Activated gamma-delta T cell (primary cell): ENCODE data around the gene POP7.
A peak's percentile ranks its signal among the peaks of the same experiment; 100 is the strongest.
"Not testable (repeated sequence)": the region's sequence is repeated elsewhere in the genome, so short reads cannot be mapped to it uniquely, and the experiment has no call there.

ENCODE experiments used
- DNase-seq: peaks from one replicate; lab custom pipeline; 2025; lab: John Stamatoyannopoulos, UW

The POP7 gene

DNA sequence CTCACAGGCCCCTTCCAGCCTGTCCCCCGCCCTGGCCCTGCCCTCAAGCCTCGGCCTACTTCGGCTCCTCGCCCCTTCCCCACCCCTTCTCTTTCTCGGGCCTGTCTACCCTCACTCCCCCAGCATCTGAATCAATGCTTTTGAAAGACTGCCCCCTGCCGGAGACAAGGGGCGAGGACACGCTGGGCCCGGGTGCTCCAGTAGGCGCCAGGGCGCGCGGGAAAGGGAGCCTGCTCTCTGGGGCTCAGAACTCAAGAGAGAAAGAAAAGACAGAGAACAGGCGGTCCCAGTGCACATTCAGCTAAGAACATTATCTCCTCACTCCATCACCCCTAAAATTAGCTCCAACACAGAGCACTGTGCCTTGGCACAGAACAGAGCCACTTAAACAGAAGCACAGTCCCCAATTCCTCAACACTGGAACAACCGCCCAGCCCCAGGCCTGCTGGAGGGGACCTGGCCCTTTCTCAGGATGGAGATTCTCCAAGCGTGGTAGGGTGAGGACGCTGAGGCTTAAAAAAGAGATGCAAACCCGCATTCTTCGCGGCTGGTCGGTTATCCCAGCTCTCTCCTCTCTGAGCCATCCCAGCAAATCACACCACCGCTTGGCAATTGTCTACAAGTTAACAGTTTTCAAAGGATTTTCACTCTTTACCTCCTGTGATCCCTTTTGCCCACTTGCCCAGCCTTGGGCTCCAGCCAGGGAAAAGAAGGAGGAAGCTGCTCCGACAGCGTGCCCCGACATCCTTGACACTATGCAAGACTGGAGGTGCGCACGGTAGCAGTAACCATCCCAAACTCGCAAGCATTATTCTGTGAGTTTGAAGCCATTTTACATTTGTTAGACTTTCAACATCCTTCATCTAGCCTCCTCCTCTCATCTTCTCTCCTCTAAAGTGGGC lies 14.0 kb upstream of the POP7 start:
- peak; percentile 24 for DNase-seq

DNA sequence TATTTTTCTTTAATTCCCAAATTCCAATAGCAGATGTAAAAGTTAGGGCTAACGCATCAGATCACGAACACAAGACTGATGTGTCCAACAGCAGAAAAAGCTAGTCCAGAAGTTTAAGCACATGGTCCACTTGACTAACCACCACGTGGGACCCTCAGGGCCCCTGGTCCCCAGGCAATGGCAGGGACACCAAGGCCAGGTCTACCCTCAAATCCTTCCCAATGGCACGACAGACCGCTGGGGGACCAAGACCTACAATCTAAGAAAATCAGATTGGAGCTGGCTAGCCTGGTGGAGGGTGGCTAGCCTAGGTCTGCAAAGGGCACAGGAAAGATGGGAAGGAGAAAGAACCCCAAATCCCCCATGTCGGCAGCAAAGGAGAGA lies 13.4 kb upstream of the POP7 start:
- DNase-seq, result no peak

DNA sequence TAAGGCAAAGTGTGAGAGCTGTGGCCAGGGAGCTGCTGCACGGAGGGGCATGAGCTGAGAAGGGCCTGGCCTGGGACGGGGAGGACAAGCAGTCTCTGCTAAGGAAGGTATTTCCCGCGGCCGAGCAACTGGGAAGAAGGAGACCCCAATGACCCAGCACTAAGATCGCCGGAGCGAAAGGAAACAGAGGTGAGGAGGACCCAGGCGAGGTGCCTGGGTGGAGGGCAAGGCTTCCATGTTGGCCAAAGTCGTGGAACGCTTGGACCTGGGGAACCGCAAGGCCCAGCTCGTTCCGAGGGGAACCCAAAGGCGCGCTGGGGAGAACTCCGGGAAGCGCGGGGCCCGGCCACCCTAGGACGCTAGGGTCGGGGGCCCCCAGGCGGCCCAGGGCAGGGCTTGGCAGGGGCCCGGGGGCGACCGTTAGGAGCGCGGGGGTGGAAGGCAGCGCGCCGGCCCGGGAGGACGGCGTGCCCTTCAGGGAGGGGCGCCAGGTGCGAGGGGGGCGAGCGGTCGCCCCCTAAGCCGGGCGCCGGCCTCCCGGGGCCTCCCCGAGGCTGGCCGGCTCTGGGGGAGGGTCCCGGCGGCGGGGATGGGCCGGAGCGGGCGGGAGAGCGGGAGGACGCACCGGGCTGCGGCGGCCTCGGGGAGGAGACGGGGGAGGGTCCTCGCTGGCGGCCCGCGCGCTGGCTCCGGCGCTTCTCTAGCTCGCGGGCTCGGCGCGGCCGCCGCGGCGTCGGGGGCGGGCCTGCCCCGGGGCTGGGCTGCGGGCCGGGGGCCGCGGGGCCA lies 12.4 kb upstream of the POP7 start:
- DNase-seq, result no peak

DNA sequence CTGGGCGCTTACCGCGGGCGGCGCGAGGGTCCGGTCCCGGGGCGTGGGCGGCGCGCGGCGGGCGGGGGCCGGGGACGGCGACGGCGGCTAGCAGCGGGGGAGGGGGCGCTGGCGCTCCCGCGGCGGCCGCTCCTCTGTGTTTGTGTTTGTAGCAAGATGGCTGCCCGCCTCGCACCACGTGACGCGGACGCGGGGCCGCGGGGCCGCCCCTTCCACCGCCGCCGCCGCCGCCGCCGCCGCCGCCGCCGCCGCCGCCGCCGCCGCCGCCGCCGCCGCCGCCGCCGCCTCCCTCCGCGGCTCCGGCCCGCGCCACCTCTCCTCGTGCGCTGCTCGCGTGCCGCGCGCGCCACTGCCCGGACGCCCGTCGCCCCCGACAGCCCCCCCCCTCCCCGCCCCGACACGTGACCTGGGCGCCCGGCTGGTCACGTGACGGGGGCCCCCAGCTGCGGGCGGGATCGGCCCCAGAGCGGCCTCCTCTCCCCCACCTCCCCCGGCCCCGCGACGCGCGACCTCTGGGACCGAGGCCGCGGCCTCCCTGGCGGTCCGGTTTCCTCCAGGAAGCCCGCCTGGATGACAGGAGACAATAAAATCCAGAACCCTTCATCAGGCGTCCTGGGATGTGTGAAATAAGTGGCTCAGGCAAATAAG lies 11.7 kb upstream of the POP7 start, which contains the start of gene GIGYF1:
GIGYF1 (minus strand) TSS at position 153 of the 648 bp plus-strand sequence. CDS start 6,012 bp downstream, outside the sequence.
- peak; percentile 68 for DNase-seq

DNA sequence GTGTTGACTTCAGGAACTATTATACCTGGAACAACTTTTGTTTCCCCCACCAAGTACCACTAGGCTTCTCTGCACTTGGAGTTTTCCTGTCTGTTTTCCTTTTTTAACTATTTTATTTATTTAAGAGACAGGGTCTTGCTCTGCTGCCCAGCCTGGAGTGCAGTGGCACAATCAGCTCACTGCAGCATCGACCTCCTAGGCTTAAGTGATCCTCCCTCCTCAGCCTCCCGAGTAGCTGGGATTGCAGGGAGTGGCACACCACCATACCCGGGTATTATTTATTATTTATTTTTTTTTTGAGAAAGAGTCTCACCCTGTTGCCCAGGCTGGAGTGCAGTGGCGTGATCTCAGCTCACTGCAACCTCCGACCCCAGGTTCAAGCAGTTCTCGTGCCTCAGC lies 9.8 kb upstream of the POP7 start:
- no peak for DNase-seq

DNA sequence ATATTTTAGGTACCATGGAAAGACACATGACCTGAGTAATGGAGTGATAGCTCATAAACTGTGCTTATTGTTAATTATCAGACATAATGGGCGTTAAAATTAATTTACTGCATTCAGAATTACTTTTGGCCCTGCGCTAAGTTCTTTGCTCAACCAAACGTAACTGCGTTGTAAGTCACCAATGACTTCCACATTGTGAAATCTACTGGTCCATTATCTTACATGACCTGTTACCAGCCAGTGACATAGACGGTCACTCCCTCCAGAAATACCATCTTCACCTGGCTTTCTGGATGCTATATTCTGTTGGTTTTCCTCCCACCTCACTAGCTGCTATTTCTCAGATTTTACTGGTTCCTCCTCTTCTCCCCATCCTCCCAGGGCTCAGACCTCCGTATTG lies 6.9 kb upstream of the POP7 start:
- no peak for DNase-seq

DNA sequence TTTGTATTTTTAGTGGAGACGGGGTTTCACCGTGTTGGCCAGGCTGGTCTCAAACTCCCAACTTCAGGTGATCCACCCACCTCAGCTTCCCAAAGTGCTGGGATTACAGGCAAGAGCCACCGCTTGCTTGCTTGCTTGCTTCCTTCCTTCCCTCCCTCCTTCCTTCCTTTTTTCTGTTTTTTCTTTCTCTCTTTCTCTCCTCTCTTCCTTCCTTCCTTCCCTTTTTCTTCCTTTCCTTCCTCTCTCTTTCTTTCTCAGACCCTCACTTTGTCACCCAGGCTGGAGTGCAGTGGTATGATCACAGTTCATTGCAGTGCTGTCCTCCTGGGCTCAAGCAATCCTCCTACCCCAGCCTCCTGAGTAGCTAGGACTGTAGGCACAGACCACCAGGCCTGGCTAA lies 4.8 kb upstream of the POP7 start:
- not testable (repeated sequence) for DNase-seq

DNA sequence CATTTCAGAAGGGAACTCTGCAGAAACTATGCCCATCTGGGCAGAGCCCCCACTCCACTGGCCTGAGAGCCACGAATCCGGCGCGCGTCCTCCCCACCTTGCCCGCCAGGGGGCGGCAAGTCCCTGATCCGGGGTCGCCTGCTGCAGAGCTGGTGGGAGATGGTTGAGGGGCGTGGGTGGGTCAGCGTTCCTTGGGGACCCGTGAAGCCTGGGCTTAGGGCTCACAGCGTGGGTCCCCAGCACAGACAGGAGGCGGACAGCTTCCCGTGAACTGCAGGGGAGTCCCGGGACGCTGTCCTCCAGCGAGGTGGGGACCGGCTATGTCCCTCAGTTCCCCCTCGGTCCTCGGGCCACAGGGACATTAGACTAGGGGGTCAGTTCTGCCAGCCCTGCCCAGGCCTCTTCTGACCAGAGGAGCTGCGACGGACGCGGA lies 585 bp upstream of the POP7 start:
- DNase-seq, result peak; percentile 50

DNA sequence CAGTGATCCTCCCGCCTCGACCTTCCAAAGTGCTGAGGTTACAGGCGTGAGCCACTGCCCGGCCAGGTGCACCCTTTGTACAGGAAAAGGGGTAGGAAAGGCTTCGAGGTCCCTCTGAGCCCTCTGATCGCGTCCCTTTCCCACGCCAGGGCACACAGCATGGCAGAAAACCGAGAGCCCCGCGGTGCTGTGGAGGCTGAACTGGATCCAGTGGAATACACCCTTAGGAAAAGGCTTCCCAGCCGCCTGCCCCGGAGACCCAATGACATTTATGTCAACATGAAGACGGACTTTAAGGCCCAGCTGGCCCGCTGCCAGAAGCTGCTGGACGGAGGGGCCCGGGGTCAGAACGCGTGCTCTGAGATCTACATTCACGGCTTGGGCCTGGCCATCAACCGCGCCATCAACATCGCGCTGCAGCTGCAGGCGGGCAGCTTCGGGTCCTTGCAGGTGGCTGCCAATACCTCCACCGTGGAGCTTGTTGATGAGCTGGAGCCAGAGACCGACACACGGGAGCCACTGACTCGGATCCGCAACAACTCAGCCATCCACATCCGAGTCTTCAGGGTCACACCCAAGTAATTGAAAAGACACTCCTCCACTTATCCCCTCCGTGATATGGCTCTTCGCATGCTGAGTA lies 871 bp downstream of the POP7 start:
- no peak for DNase-seq

DNA sequence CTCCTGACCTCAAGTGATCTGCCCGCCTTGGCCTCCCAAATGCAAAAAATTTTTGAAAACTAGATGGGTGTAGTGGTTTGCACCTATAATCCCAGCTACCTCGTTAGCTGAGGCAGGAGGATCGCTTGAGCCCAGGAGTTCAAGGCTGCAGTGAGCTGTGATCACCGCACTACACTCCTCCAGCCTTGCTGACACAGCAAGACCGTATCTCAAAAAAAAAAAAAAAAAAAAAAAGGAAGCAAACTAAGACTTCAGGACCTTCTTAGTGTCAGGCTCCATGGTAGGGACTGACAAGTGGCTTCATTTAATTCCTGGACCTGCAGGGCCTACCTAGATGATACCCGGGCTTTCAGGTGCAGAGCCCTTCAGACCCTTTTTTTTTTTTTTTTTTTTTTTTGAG lies 2.5 kb downstream of the POP7 start:
- DNase-seq, result no peak

DNA sequence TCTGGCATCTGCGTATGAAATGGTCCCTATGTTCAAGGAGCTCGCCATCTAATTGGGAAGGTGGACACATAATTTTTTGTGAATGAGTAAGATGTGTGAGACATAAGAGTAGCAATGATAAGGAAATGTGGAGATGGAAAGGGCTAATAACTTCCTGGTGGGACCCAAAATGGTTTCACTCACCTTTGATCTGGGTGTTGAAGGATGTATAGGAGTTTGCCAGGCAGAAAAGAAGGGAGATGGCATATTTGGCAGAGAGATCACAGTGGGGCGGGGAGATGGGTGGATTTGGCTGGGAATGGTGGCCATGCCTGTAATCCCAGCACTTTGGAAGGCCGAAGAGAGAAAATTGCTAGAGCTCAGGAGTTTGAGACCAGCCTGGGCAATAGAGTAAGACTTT lies 4.5 kb downstream of the POP7 start:
- no peak for DNase-seq

DNA sequence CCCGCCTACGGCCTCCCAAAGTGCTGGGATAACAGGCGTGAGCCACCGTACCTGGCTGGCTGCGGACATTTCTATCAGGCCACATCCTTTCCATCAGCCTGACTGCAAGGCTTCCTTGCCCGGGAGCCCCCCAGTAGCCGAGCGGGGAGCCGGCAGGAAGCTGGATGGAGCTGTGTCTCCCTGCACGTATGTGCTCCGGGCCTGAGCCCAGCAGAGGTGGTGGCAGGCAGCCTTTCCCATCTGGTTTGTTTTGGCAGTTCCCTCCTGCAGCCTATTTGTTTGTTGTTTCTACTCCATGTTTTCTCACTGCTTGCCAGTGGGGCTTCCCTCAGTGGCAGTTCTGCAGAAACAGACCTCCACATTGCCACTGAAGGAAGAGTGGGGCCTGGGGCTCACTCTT lies 5.4 kb downstream of the POP7 start:
- no peak for DNase-seq

DNA sequence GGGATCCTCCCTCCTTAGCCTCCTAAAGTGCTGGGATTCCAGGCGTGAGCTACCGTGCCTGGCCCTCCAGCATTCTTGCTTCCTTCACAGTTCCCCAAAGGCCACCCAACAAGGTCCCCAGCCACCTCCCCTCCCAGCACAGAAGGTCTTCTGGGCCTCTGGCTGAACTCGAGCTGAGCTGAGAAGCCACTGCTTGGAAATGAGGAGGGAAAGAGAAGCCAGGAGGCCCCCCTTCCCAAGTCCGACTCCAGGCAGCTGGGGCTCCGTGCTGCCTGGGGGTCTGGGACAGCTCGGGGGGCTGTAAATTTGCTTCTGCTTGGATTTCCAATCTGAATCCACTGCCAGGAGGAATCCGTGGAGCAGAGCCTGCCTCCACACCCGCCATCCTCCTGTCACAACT lies 8.8 kb downstream of the POP7 start:
- no peak for DNase-seq

DNA sequence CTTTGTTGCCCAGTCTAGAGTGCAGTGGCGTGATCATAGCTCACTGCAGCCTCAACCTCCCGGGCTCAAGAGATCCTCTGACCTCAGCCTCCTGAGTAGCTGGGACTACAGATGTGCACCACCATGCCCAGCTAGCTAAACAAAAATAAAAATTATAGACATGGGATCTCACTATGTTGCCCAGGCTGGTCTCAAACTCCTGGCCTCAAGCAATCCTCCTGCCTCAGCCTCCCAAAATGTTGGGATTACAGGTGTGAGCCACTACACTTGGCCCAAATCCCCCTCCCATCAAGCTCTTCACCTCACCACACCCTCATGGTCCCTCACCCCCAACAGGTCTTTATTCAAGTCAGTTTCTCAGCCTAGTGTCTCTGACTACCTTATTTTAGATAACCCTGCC lies 11.2 kb downstream of the POP7 start:
- DNase-seq, result not testable (repeated sequence)

DNA sequence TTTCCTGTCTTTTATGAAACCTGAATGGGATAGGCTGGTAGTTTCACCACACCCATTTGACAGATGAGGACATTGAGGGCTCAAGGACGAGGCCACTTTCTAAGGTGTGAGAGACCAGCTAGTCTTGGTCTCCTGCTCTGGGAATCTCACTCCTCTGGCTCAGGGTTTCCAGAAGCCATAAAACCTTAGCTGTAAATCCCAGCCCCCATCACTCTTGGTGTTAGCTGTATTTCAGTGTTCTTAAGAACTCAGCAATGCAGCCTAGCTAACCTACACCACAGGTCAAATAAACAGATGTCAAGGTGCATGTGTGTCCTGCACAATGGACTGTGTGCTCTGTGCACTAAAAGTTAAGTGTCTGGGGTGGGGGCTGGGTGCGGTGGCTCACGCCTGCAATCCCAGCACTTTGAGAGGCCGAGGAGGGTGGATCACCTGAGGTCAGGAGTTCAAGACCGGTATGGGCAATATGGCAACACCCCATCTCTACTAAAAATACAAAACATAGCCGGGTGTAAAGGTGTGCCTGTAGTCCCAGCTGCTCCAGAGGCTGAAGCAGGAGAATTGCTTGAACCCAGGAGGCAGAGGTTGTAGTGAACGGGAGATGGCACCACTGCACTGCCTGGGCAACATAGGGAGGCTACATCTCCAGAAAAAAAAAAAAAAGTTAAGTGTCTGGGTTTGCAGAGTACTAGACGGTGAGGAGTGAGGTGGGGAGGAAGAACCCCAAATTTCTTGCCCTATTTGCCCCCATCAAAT lies 13.8 kb downstream of the POP7 start:
- no peak for DNase-seq

DNA sequence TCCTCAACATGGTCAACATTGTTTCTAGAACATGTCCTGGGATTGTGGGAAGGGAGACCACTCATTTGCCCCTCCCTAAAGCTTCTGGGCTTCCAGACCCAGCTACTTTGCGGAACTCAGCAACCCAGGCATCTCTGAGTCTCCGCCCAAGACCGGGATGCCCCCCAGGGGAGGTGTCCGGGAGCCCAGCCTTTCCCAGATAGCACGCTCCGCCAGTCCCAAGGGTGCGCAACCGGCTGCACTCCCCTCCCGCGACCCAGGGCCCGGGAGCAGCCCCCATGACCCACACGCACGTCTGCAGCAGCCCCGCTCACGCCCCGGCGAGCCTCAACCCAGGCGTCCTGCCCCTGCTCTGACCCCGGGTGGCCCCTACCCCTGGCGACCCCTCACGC lies 14.4 kb downstream of the POP7 start, which contains the start of gene EPO:
EPO (plus strand) TSS at position 190 of the 392 bp plus-strand sequence. CDS start 513 bp downstream, outside the sequence.
- DNase-seq, result no peak

DNA sequence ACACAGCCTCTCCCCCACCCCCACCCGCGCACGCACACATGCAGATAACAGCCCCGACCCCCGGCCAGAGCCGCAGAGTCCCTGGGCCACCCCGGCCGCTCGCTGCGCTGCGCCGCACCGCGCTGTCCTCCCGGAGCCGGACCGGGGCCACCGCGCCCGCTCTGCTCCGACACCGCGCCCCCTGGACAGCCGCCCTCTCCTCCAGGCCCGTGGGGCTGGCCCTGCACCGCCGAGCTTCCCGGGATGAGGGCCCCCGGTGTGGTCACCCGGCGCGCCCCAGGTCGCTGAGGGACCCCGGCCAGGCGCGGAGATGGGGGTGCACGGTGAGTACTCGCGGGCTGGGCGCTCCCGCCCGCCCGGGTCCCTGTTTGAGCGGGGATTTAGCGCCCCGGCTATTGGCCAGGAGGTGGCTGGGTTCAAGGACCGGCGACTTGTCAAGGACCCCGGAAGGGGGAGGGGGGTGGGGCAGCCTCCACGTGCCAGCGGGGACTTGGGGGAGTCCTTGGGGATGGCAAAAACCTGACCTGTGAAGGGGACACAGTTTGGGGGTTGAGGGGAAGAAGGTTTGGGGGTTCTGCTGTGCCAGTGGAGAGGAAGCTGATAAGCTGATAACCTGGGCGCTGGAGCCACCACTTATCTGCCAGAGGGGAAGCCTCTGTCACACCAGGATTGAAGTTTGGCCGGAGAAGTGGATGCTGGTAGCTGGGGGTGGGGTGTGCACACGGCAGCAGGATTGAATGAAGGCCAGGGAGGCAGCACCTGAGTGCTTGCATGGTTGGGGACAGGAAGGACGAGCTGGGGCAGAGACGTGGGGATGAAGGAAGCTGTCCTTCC lies 15.0 kb downstream of the POP7 start:
- DNase-seq, result no peak

DNA sequence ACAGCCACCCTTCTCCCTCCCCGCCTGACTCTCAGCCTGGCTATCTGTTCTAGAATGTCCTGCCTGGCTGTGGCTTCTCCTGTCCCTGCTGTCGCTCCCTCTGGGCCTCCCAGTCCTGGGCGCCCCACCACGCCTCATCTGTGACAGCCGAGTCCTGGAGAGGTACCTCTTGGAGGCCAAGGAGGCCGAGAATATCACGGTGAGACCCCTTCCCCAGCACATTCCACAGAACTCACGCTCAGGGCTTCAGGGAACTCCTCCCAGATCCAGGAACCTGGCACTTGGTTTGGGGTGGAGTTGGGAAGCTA lies 15.5 kb downstream of the POP7 start:
- DNase-seq, result no peak

DNA sequence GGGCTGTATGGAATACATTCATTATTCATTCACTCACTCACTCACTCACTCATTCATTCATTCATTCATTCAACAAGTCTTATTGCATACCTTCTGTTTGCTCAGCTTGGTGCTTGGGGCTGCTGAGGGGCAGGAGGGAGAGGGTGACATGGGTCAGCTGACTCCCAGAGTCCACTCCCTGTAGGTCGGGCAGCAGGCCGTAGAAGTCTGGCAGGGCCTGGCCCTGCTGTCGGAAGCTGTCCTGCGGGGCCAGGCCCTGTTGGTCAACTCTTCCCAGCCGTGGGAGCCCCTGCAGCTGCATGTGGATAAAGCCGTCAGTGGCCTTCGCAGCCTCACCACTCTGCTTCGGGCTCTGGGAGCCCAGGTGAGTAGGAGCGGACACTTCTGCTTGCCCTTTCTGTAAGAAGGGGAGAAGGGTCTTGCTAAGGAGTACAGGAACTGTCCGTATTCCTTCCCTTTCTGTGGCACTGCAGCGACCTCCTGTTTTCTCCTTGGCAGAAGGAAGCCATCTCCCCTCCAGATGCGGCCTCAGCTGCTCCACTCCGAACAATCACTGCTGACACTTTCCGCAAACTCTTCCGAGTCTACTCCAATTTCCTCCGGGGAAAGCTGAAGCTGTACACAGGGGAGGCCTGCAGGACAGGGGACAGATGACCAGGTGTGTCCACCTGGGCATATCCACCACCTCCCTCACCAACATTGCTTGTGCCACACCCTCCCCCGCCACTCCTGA lies 16.7 kb downstream of the POP7 start:
- DNase-seq, result no peak
